ENCODE data around the gene PSMB8. TPM values are rescaled to one million over a fixed set of nuclear protein-coding genes. Genes with fewer than 3 reads are reported as not detected.

PSMB8 gene
- total RNA-seq, 2 donors from 2014 or later = 9.9 to 24.1 TPM

GRCh38 chr6:32819729-32820128, 24.1 kb downstream of the PSMB8 start:
- intact Hi-C loops (cut with DNase I) = no loop called here
- WGBS, 2 donors = 64 to 69% methylated on average over 3 of the region's 3 CpGs
- no peaks in the 10 kb centered on the region for H3K27me3 ChIP-seq
- TF ChIP-seq CTCF (IDR thresholded peaks at IDR 0.05) = no peak
- ATAC-seq (no peak), DNase-seq (no peak)
- H3K4me1 ChIP-seq = no peaks in the 10 kb centered on the region
- no peak overlapping the region for H3K4me3 ChIP-seq
- no peaks in the 10 kb centered on the region for H3K36me3 ChIP-seq (replicated peaks in 1 of 2; ENCODE audit: insufficient read depth in 1 of 2, low read depth in 2 of 2)
- no peak overlapping the region for H3K27ac ChIP-seq
- no peaks in the 10 kb centered on the region for H3K9me3 ChIP-seq

GRCh38 chr6:32818867-32819266, 25.0 kb downstream of the PSMB8 start:
- Histone ChIP-seq H3K9me3 (no peaks in the 10 kb centered on the region), H3K27me3 (no peaks in the 10 kb centered on the region), H3K27ac (no peak overlapping the region), H3K4me1 (no peaks in the 10 kb centered on the region), H3K4me3 (no peak overlapping the region), H3K36me3 (replicated peaks in 1 of 2; ENCODE audit: insufficient read depth in 1 of 2, low read depth in 2 of 2) (no peaks in the 10 kb centered on the region)
- ATAC-seq (no peak), DNase-seq (no peak)
- no peak for TF ChIP-seq POLR2A (IDR thresholded peaks at IDR 0.05)
- TF ChIP-seq CTCF (IDR thresholded peaks at IDR 0.05) = no peak
- intact Hi-C loops (cut with DNase I) = no loop called here
- 45 to 58% methylated on average over 2 of the region's 2 CpGs for WGBS, 2 donors

GRCh38 chr6:32816746-32817204, 27.1 kb downstream of the PSMB8 start, which contains the start of gene HLA-DOB:
TSS of gene HLA-DOB (minus strand) at chr6:32817002. CDS start at chr6:32816951, 51 bp downstream.
- 56 to 59% methylated on average over 3 of the region's 3 CpGs for WGBS, 2 donors
- Histone ChIP-seq H3K9me3 (no peaks in the 10 kb centered on the region), H3K27ac (no peak within 1 kb of the TSS), H3K4me1 (no peaks in the 10 kb centered on the region), H3K27me3 (no peaks in the 10 kb centered on the region), H3K4me3 (no peak within 1 kb of the TSS), H3K36me3 (replicated peaks in 1 of 2; ENCODE audit: insufficient read depth in 1 of 2, low read depth in 2 of 2) (no peaks in the 10 kb centered on the region)
- intact Hi-C loops (cut with DNase I) = no loop called here
- TF ChIP-seq POLR2A (IDR thresholded peaks at IDR 0.05) = no peak
- peak; percentile 45 for ATAC-seq
- DNase-seq = no peak

GRCh38 chr6:32815996-32816395, 27.9 kb downstream of the PSMB8 start:
- no peak overlapping the region for H3K27ac ChIP-seq
- TF ChIP-seq POLR2A (IDR thresholded peaks at IDR 0.05) (no peak), CTCF (IDR thresholded peaks at IDR 0.05) (no peak)
- DNase-seq = no peak
- intact Hi-C loops (cut with DNase I) = no loop called here
- H3K9me3 ChIP-seq = no peaks in the 10 kb centered on the region
- no peaks in the 10 kb centered on the region for H3K27me3 ChIP-seq
- 80 to 81% methylated on average over 2 of the region's 2 CpGs for WGBS, 2 donors
- ATAC-seq = no peak
- H3K36me3 ChIP-seq (replicated peaks in 1 of 2; ENCODE audit: insufficient read depth in 1 of 2, low read depth in 2 of 2) = no peaks in the 10 kb centered on the region
- no peak overlapping the region for H3K4me3 ChIP-seq
- H3K4me1 ChIP-seq = no peaks in the 10 kb centered on the region

- Histone ChIP-seq H3K4me1 (no peaks in the 10 kb centered on the region), H3K4me3 (no peak overlapping the region), H3K9me3 (no peaks in the 10 kb centered on the region), H3K27ac (no peak overlapping the region), H3K27me3 (no peaks in the 10 kb centered on the region), H3K36me3 (replicated peaks in 1 of 2; ENCODE audit: insufficient read depth in 1 of 2, low read depth in 2 of 2) (no peaks in the 10 kb centered on the region)
- TF ChIP-seq CTCF (IDR thresholded peaks at IDR 0.05) = no peak
- TF ChIP-seq POLR2A (IDR thresholded peaks at IDR 0.05) = no peak
- 67 to 71% methylated on average over 5 of the region's 5 CpGs for WGBS, 2 donors
- ATAC-seq = peak; percentile 50
- DNase-seq = peak in 1 of 4 donors; percentile 14
- intact Hi-C loops (cut with DNase I) = no loop called here
Observed at GRCh38 chr6:32815115-32815514, 28.7 kb downstream of the PSMB8 start.
